Subcutaneous adipose tissue (tissue), 4 donors: ENCODE data around the gene GABARAPL1. TPM values are rescaled to one million over a fixed set of nuclear protein-coding genes. Genes with fewer than 3 reads are reported as not detected.

Experiments used
- total RNA-seq, 4 donors: library from RNA; depleted of rRNA; stranded (reverse); fragments of >200 nt; gene quantifications; one replicate each; pipeline ENCODE4 v1.1.0, GENCODE V29; 2016
- TF ChIP-seq, protein P1 (sequence below): fragments of 450-650 bp; IDR thresholded peaks from one replicate; pipeline ENCODE4 v1.5.1; 2016; ENCODE audit warnings: low read depth, mild to moderate bottlenecking, control low read depth, antibody characterized with exemption, moderate library complexity

The GABARAPL1 gene
- total RNA-seq, 4 donors from 2014 or later: 187 to 200 (median 190) TPM

DNA sequence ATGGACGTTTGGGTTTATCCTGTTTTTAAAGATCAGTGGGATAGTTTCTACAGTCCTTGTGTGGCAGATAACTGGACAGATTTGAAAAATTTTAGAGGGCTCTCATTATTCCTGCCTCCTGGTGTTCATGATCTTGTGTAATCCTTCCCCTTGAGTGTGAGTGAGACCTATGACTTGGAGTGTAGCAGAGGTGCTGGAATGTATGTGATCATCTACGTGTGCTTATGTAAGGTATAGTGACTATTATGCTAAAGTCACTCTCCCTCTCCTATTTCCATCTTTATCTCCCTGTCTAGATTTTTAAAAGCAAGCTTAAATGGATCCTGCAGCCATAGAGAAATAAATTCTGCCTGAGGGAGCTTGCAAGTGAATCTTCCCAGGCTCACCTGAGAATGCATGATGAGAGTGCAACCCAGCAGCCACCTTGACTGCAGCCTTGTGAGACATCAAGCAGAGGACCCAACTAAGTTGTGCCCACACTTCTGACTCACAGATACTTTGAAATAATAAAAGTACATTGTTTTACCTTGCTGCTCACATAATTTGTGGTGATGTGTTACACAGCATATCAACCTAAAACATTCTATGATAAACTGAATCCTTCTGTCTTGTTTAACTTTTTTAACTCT, 37.6 kb upstream of the GABARAPL1 start:
- TF ChIP-seq, protein P1, sequence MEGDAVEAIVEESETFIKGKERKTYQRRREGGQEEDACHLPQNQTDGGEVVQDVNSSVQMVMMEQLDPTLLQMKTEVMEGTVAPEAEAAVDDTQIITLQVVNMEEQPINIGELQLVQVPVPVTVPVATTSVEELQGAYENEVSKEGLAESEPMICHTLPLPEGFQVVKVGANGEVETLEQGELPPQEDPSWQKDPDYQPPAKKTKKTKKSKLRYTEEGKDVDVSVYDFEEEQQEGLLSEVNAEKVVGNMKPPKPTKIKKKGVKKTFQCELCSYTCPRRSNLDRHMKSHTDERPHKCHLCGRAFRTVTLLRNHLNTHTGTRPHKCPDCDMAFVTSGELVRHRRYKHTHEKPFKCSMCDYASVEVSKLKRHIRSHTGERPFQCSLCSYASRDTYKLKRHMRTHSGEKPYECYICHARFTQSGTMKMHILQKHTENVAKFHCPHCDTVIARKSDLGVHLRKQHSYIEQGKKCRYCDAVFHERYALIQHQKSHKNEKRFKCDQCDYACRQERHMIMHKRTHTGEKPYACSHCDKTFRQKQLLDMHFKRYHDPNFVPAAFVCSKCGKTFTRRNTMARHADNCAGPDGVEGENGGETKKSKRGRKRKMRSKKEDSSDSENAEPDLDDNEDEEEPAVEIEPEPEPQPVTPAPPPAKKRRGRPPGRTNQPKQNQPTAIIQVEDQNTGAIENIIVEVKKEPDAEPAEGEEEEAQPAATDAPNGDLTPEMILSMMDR: no peak

DNA sequence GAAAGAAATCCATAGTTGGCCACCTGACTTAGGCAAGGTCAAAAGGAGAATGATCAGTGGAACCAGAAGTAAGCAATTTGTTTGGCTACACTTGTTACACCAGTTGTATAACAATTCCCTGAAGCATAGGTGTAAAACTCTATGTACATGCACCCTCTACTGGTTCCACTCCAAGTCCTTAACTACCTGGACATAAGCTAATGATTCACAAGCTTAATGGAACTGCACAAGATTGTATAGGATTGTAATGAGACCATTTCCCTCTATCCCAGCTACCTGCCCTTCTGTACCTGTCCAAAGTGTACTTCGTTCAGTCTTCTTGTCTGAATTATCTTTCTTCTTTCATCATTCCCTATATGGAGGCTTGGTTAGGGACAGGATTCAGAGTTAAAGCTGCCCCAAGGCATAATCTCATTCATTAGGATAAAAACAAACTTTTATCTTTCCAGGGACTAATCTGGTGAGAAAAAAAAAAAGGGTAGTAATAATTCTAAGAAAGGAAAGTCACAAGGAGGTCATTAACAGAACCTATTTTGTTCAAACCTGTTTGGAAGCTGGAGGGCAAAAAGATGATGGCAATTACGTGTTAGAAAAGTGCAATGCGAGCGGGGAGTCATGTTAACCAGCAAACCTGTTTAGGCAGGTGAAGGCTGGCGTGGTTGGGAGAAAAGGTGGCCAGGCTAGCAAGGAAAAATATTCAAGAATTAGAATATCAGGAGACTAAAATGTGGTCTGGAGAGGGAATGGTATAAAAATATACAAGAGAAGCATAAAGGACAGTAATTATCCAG, 36.6 kb upstream of the GABARAPL1 start:
- TF ChIP-seq, protein P1: no peak

DNA sequence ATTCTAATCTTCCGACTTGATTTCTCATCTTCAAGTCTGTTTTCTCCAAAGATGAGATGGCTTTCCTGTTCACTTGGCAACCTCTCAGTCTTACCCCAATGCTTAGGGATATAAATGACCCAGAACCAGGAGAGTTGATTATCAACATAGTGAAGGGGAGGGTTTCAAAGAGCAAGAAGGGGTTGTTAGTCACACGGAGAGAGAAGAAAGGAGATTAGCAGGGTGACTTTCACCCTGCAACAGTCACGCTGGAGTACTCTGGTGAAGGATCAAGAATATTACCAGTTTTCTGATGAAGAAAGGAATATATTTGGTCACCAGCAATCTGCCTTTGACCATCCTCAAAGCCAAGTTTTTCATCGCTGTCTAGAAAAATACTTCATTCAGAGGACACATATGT, 33.9 kb upstream of the GABARAPL1 start, which contains the start of gene TMEM52B:
Gene TMEM52B, plus strand, starts transcription at position 212 of the 400 bp plus-strand sequence. CDS start 543 bp downstream, outside the sequence.
- TF ChIP-seq, protein P1: no peak

DNA sequence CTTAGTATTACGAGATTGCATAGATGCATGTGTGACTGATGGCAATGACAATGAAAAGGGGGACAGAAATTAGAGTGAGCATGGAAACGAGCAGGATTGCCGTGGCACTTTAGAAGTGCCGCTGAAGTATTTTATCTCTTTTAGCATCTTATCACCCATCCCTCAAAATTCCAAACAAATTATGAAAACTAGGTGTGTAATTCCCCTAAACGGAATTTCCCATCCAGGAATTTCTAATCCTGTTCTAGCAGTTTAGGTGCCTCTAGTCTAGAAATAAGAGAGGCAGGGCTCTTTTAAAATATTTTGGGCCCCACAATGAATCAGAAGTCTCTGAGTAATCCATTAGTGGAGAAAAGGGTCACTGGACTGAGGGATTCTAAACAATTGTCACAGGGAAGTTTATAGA, 32.9 kb upstream of the GABARAPL1 start:
- TF ChIP-seq, protein P1: no peak

DNA sequence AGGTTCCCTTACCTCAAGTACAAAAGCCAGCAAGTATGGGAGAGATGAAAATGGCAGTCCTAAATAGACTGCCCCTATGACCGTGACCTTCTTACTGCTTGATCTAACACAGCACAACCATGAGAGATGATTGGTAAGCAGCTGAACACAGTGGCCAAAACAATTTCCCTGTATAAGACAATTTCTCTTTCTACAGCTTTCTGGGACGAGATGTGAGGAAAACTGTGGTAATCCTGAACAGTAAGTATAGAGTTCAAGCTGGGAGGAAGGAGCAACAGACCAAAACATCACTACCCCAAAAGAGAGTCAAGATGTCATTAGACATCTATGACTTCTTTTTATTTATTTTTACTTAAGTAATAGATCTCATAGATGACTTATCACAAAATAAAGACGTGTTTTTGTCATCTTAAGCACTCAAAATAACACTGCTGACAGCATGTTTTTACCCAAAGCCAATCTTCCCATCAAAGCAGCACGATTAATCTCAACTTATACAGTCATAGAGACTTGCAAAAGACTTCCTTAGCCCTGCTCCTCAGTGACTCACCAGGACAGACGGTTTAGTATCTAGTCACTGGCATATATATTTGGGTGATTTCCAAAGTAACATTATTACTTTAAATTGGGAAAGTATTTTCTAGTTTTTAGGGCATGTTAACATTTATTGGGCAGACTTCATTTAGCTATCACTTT, 30.2 kb upstream of the GABARAPL1 start:
- TF ChIP-seq, protein P1: no peak

DNA sequence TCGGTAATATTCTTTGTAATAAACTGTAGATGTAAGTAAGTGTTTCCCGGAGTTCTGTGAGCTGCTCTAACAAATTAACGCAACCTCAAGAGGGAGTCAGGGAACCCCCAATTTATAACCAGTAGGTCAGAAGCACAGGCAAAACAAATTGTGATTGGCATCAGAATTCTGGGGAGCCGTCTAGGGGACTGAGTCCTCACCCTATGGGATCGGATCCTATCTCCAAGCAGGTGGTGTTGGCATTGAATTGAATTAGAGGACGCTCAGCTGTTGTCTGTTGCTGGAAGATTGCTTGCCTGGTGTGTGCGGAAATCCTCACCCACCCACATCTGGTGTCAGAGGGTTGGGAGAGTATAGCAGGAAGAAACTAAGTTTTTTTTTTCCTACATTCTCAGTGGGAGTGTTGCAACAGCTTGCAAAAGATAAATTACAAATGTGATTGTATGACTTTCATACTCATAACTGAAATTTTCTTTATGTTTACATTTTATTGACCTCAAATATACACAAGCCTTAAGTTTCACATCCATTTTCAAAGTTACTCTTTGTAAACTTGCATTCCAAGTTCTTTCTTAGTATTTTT, 28.3 kb upstream of the GABARAPL1 start:
- TF ChIP-seq, protein P1: no peak

DNA sequence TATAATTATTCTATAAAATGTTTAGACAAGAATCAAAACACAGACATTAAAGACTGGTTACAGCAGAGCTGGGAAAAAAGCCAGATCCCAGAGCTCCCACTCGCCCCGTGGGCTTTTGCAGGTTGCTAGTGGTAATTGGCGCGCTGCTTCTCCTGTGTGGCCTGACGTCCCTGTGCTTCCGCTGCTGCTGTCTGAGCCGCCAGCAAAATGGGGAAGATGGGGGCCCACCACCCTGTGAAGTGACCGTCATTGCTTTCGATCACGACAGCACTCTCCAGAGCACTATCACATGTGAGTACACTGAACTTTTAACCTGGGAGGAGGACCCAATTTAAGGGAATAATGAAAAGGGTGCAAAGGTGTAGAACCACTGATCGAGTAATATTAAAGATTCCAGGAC, 26.4 kb upstream of the GABARAPL1 start:
- TF ChIP-seq, protein P1: no peak
